Stimulated activated CD8-positive, alpha-beta memory T cell treated with anti-CD3 and anti-CD28 coated beads, Interleukin-12 subunit alpha, Interleukin-12 subunit beta, amount 100 ng/mL, for 24 hours (primary cell): ENCODE measurements around the gene PLEKHH1.
"Not testable (repeated sequence)": the region's sequence is repeated elsewhere in the genome, so short reads cannot be mapped to it uniquely, and the experiment has no call there.

Experiments used
- DNase-seq: peaks from one replicate; pipeline ENCODE4 v3.0.0-alpha.2; 2020; ENCODE audit errors: extremely low read depth

The PLEKHH1 gene

GRCh38 chr14:67533754-67534085, 630 bp downstream of the PLEKHH1 start:
- DNase-seq = no peak

GRCh38 chr14:67536087-67536486, 3.0 kb downstream of the PLEKHH1 start:
- DNase-seq = no peak

DNA sequence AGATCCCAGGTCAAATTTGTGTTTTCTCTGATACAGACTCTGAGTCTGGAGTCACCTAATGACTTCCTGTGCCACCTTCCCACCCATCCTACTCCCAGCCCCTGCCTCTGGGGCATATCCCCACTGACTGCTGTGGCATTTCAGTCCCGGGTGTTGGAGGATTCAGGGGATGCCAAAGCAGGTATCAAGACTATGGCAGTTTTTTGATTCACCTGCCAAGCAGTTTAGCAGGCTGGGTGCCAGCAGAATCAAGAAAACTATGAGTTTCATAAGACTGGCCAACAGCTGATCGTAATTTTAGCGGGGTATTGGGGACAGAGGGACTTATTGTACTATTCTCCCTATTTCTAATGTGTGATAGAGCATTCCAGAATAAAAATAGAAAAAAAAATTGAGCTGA, 4.6 kb downstream of the PLEKHH1 start:
- no peak for DNase-seq

GRCh38 chr14:67538501-67538900, 5.4 kb downstream of the PLEKHH1 start:
- no peak for DNase-seq

GRCh38 chr14:67539116-67539515, 6.0 kb downstream of the PLEKHH1 start:
- DNase-seq = no peak

- no peak for DNase-seq
These were observed 8.6 kb downstream of the PLEKHH1 start for GRCh38 chr14:67541448-67542387.

DNA sequence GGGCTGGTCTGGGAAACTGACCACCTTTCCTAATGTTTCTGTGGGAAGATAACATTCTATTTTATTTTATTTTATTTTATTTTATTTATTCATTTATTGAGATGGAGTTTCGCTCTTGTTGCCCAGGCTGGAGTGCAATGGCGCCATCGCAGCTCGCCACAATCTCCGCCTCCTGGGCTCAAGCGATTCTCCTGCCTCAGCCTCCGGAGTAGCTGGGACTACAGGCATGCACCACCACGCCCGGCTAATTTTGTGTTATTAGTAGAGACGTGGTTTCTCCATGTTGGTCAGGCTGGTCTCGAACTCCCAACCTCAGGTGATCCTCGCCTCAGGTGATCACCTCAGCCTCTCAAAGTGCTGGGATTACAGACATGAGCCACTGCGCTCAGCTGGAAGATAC, 9.5 kb downstream of the PLEKHH1 start:
- DNase-seq = not testable (repeated sequence)

DNA sequence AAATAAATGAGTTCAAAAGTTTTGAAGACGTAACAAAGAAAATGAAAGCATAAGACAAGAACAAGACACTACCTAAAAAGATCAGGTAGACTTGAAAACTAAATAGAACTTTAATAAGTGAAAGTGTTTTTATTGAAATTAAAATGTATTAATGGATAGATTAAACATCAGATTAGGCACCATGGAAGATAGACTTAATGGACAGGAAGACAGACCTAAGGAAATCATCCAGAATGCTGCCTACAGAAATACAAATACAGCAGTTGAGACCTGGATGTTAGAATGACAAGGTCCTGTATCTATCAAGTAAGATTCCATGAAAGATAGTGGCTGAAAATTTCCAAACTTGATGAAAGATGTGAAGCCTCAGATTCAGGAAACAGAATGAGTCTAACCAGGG, 11.5 kb downstream of the PLEKHH1 start:
- DNase-seq = no peak

DNA sequence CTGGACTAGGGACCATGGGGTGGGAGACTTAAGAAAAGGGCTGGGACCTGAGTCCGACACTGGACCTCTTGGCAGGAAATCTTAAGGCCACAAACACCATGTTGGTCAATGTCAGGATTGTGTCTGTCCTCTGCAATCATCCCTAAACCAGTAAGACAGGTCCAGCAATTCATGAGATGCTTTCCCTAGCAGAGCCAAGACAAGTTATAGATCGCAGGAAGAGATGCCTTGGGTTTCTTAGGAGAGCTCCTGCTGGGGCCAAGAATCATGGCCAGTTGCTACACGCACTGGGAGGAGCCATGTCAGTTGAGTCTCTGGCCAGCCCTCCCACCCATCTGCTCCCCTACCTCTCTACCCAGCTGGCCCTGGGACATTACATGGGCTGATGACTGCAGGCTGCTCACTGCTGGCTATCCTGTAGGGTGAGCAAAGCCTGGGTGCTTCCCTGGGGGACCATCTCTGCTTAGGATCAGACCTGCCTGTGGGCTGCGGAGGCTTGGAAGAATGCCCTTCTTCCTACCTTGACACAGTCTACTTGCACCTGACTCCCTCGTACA, 14.2 kb downstream of the PLEKHH1 start:
- DNase-seq = no peak

DNA sequence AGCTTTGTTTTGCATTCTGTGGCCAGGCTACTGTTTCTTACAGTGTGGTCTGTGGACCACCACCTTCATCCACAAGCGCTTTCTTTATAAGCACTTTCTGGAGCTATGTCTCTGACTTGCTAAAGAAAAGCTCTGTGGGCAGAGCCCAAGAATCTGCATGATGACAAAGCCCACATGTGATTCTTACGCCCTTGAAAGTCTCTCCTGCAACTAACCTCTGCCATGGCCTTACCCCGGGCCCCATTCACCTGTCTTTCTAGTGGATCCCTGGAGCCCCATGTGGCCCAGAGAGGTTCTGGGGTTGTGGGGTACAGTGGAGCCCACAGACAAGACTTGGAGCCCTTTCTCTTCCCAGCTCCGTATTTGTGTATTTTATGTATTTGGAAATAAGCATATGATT, 16.6 kb downstream of the PLEKHH1 start:
- no peak for DNase-seq

- no peak for DNase-seq
These were observed 18.0 kb downstream of the PLEKHH1 start for GRCh38 chr14:67551123-67551522.

GRCh38 chr14:67551940-67552339, 18.9 kb downstream of the PLEKHH1 start:
- DNase-seq = no peak

- DNase-seq = no peak
These were observed 20.5 kb downstream of the PLEKHH1 start for GRCh38 chr14:67553547-67553946.

DNA sequence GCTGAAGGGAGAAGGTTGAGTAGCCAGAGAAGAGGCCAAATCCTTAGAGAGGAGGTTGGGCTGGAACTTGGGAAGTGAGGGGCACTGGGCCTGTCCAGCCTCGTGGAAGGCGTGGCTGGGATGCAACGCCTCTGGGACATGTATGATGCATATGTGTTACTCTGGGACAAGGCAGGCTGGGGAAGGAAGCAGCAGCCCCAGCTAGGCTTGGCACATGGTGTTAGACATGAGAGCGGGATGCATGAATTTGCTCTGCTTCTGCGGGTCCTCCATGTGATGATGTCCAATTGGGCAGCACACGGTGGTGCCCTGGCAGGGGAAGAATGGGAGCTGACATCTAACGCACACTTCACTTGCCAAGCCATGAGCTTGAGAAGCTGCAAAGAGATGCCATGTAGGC, 21.3 kb downstream of the PLEKHH1 start:
- DNase-seq = no peak

DNA sequence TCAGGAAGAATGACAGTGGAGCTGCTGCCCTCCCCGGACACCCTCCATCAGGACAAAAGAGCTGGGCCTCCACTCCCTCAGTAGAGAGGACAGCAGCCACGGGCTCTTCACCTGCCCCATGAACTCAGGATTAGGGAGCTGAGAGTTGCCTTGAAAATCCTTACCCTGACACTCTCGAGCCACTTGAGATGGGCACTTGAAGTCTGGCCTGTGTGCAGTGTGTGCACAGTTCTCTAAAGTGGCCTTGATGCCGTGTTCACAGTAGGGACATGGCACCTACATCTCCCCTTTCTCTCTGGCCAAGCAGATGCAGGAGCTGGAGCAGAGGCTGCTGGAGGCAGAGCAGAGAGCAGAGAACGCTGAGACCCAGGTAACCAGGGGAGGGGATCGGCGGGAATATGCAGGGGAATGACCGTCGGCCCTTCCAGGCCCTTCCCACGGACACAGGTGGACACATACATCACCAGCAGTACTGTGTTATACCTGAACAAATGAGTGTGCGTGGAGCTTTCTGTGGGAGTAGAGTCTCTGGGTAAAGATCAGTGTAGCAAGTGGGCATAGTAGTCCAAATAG, 22.5 kb downstream of the PLEKHH1 start:
- DNase-seq = no peak

DNA sequence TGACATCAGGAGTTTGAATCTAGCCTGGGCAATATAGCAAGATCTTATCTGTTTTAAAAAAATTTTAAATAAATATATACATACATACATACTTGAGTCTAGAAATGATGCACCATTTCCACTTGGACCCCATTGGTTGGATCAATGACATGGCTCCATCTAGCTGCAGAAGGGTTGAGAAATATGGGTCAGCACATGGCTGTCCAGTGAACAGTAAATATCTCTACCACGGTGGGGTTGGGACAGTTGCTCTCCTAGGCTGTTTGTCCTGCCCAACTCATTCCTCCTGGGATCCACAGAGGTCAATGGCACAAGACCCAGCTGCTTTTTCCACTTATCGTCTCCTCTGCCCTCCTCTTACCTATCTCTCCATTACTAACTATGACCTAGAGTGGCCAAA, 23.6 kb downstream of the PLEKHH1 start:
- DNase-seq = no peak

DNA sequence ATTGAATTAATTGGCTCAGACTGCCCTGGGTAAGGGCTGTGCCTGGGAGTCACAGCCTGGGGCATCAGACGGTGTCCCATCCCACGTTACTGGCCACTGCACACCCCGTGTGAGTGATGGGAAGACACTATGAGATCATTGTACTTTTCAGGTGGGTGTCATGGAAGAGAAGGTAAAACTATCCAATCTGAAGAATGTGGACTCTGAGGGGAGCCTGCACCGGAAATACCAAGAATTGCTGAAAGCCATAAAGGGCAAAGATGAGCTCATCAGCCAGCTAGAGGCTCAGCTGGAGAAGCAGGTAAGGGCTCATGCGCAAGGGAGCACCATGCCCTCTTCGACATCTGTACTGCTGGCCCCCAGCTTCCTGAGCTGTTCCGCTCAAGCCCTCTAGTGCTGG, 24.0 kb downstream of the PLEKHH1 start:
- DNase-seq = no peak

GRCh38 chr14:67557656-67558055, 24.6 kb downstream of the PLEKHH1 start:
- DNase-seq = no peak

DNA sequence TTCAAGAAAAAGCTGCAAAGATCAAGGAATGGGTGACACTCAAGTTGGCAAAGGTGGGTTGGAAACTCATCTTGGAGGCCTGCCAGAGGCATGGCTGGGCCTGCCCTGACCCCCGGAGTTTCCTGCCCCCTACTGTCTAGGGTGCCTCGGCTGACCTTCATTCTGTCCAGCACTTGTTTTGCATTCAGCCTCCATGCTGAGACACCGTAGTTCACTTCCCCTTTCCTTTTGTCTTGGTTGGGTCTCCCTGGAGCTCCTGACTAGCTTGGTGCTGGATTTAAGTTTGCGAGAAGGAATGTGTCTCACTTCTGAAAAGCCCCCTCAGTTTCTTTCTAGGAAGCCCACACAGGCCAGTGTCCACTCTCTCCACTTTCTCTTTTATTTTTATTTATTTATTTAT, 26.5 kb downstream of the PLEKHH1 start:
- DNase-seq = no peak

- DNase-seq = no peak
These were observed 29.1 kb downstream of the PLEKHH1 start for GRCh38 chr14:67562025-67562775.

DNA sequence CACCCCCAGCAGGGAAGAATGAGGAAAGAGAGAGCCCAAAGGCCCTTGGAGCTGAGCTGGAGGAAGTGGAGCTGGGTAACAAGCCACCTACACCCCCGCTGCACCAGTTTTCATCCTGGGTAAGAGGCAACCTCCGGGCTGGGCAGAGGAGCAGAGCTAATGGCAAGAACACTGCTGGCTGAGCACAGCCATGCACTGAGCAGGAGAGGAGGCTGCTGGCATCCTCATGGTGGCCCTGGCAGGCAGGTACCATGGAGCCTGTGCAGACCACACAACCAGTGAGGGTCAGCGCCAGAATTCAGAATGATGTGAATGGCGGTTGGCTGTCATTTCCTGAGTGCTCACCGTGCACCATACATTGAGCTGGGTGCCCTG, 29.7 kb downstream of the PLEKHH1 start:
- no peak for DNase-seq

GRCh38 chr14:67564236-67564635, 31.1 kb downstream of the PLEKHH1 start:
- no peak for DNase-seq

DNA sequence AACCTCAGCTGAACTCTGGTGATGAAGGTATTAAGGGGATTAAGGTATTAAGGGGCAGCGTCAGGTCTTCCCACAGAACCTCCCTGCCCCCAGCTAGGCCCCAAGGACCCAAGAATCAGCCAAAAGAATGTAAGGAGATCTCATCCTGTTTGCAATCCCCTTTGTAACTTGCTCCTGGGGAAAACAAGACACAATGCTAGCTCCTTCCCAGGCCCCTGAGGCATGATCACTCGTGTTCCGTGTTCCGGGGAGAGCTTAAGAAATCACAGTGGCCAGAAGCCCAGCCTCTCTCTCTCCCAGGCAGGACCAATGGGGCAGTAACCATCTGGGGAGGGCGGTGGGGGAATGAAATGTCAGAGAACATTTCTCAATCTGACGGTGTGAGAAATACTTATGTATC, 33.8 kb downstream of the PLEKHH1 start:
- DNase-seq = no peak
